MCF 10A (cell line): ENCODE data around the gene CREBRF. TPM values are rescaled to one million over a fixed set of nuclear protein-coding genes. Genes with fewer than 3 reads are reported as not detected.
"Not testable (repeated sequence)": the region's sequence is repeated elsewhere in the genome, so short reads cannot be mapped to it uniquely, and the experiment has no call there.

Source experiments
- BruUV-seq: library from RNA; stranded (reverse); fragments of 400-500 nt; replicated peaks from 2 replicates; lab custom pipeline; 2021; lab: Mats Ljungman, UMichigan
- CTCF ChIA-PET: fragments of 300-600 bp; sonication (Branson Sonifier 250); formaldehyde crosslinking; extraction: SDS; loops from one replicate; lab custom pipeline; 2021; ENCODE audit warnings: antibody characterized with exemption, inconsistent platforms; lab: Yijun Ruan, JAX
- POLR2A ChIA-PET: fragments of 300-600, 350-650 bp; sonication (Branson Sonifier 250); formaldehyde crosslinking; extraction: SDS; loops from one replicate; lab custom pipeline; 2020; ENCODE audit warnings: antibody characterized with exemption, inconsistent platforms; lab: Yijun Ruan, JAX
- DNase-seq: peaks from one replicate; pipeline ENCODE4 v3.0.0-alpha.2; 2018; ENCODE audit not compliant: unreplicated experiment
- H3K27ac Mint-ChIP-seq: one replicate; pipeline ENCODE4 v1.8.0; 2022; ENCODE audit warnings: mild to moderate bottlenecking, low read depth, mixed read lengths; ENCODE audit not compliant: unreplicated experiment
- H3K27me3 Mint-ChIP-seq: one replicate; pipeline ENCODE4 v1.8.0; 2022; ENCODE audit warnings: mixed read lengths; ENCODE audit not compliant: insufficient read depth, unreplicated experiment
- H3K36me3 Mint-ChIP-seq: one replicate; pipeline ENCODE4 v1.8.0; 2022; ENCODE audit warnings: mild to moderate bottlenecking, moderate library complexity, mixed read lengths; ENCODE audit not compliant: insufficient read depth, unreplicated experiment
- H3K4me1 Mint-ChIP-seq: one replicate; pipeline ENCODE4 v1.8.0; 2022; ENCODE audit warnings: mixed read lengths; ENCODE audit not compliant: insufficient read depth, unreplicated experiment
- H3K4me3 Mint-ChIP-seq: one replicate; pipeline ENCODE4 v1.8.0; 2022; ENCODE audit warnings: mild to moderate bottlenecking, moderate library complexity, mixed read lengths; ENCODE audit not compliant: unreplicated experiment
- H3K9me3 Mint-ChIP-seq: one replicate; pipeline ENCODE4 v1.8.0; 2022; ENCODE audit warnings: mixed read lengths; ENCODE audit not compliant: unreplicated experiment
- CTCF ChIP-seq: fragments of 200-600 bp; IDR thresholded peaks from one replicate; pipeline ENCODE4 v1.8.0; 2022; ENCODE audit warnings: antibody characterized with exemption, mild to moderate bottlenecking; ENCODE audit not compliant: unreplicated experiment
- intact Hi-C: fragments of 100-400 bp; cut with micrococcal nuclease; formaldehyde crosslinking; loops from 2 replicates; pipeline ENCODE4 v1.14.1; 2022
- total RNA-seq: library from RNA; stranded (reverse); gene quantifications from 2 replicates; pipeline ENCODE4 v1.2.3, GENCODE V29; 2022

Gene CREBRF
- total RNA-seq, 1 experiment from 2014 or later: 16.2 TPM

DNA sequence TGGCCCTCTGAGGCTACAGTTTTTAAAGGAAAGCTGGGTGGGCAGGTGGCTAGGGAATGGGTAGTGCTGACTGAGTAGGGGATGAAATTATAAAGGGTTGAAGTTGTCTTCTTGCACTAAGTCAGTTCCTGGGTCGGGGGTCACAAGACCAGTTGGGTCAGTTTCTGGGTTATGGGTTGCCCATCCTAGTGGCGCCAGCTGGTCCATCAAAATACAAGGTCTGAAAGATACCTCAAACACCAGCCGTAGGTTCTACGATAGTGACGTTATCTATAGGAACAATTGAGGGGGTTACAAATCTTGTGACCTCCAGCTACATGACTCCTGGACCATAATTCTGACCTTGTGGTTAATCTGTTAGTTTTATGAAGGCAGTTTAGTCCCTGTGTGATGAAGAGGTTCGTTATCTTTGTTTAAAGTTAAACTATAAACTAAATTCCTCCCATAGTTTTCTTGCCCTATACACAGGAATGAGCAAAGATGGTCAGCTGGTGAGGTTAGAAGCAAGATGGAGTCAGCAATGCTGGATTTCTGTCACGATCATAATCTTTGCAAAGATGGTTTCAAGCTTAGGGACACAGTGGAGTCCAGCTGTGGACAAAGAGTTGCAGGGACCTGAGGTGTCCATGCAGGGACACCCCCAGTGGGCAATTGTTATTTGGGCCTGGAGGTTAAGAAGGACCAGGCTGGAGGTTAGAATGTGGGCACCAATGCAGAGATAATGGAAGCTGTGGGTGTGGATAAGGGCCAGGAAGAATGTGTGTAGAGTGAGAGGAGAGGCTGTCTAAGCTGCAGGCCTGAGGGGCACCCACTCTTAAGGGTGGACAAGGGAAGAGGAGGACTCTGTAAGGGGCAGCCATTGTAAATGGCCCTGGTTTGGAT, 14.0 kb upstream of the CREBRF start:
- no peaks in the 10 kb centered on the region for H3K27me3 Mint-ChIP-seq
- H3K4me3 Mint-ChIP-seq: no peak overlapping the region
- TF ChIP-seq CTCF: no peak
- DNase-seq: no peak
- H3K27ac Mint-ChIP-seq: no peak overlapping the region
- ChIA-PET CTCF (interaction anchor here (0.8 to 1.5 kb wide), 5 partner anchors 9 to 98 kb away, joined by 4 to 5 read pairs (median 4); no protein-coding TSS in a partner anchor), POLR2A (interaction anchor here (0.6 to 2.2 kb wide), 5 partner anchors 15 to 208 kb away, joined by 3 to 12 read pairs (median 4); no protein-coding TSS in a partner anchor)
- H3K36me3 Mint-ChIP-seq: peaks cover 26% of the 10 kb centered on the region
- intact Hi-C loops: no loop called here
- H3K9me3 Mint-ChIP-seq: no peaks in the 10 kb centered on the region
- no peaks in the 10 kb centered on the region for H3K4me1 Mint-ChIP-seq
- no TSS peak for BruUV-seq

- Mint-ChIP-seq H3K4me3 (no peak overlapping the region), H3K9me3 (no peaks in the 10 kb centered on the region), H3K36me3 (peaks cover 20% of the 10 kb centered on the region), H3K4me1 (no peaks in the 10 kb centered on the region), H3K27ac (no peak overlapping the region), H3K27me3 (no peaks in the 10 kb centered on the region)
- intact Hi-C loops: no loop called here
- TF ChIP-seq CTCF: no peak
- CTCF ChIA-PET: interaction anchor here (0.6 to 1.5 kb wide), 6 partner anchors 9 to 98 kb away, joined by 4 to 5 read pairs (median 4); no protein-coding TSS in a partner anchor
- no TSS peak for BruUV-seq
- POLR2A ChIA-PET: interaction anchor here (1.2 to 2.2 kb wide), 3 partner anchors 14 to 59 kb away, joined by 4 to 12 read pairs (median 7); partner anchors contain the start of gene ATP6V0E1
- no peak for DNase-seq
Observed at GRCh38 chr5:173042763-173043107, 13.4 kb upstream of the CREBRF start.

- no peak for TF ChIP-seq CTCF
- H3K4me3 Mint-ChIP-seq: no peak overlapping the region
- no peaks in the 10 kb centered on the region for H3K36me3 Mint-ChIP-seq
- H3K9me3 Mint-ChIP-seq: no peaks in the 10 kb centered on the region
- no peaks in the 10 kb centered on the region for H3K27me3 Mint-ChIP-seq
- no peaks in the 10 kb centered on the region for H3K4me1 Mint-ChIP-seq
- intact Hi-C loops: no loop called here
- no peak for DNase-seq
- CTCF ChIA-PET: interaction anchor here (0.6 to 1.0 kb wide), 2 partner anchors 48 to 582 kb away, joined by 3 to 6 read pairs; no protein-coding TSS in a partner anchor
- POLR2A ChIA-PET: interaction anchor here (0.5 to 0.6 kb wide), 2 partner anchors 84 to 219 kb away, joined by 3 read pairs; no protein-coding TSS in a partner anchor
- H3K27ac Mint-ChIP-seq: no peak overlapping the region
- BruUV-seq: no TSS peak
Observed at GRCh38 chr5:173045474-173045873, 10.7 kb upstream of the CREBRF start.

DNA sequence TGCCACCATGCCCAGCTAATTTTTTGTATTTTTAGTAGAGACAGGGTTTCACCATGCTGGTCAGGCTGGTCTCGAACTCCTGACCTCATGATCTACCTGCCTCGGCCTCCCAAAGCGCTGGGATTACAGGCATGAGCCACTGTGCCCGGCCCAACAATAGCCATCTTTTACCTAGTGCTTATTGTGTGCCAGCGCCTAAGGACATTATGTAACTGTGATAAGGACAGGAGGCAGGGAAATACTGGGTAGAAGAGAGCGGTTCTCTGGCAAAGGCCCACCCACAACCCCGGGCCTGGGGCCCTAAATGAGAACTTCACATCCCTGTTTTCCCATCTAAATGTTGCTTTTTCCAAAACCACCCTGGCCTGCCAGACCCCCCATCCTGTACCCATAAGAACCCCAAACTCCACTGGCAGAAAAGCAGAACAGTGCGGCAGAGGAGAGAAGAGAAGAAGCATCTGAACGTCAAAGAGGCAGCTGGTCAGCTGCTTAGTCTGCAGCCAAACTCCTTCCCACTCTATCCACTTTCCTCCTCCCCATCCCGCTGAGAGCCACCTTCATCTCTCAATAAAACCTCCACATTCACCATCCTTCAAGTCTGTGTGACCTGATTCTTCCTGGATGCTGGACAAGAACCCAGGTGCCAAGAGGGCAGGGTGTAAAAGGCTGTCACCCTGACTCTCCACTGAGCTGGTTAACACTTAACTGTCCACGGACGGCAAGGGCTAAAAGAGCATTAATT, 8.9 kb upstream of the CREBRF start:
- CTCF ChIA-PET: interaction anchor here (0.5 to 0.9 kb wide), 2 partner anchors 12 to 34 kb away, joined by 3 to 4 read pairs; no protein-coding TSS in a partner anchor
- DNase-seq, intact Hi-C loops, BruUV-seq, H3K4me1 Mint-ChIP-seq, H3K4me3 Mint-ChIP-seq, H3K27ac Mint-ChIP-seq, H3K27me3 Mint-ChIP-seq, H3K36me3 Mint-ChIP-seq, H3K9me3 Mint-ChIP-seq, POLR2A ChIA-PET: not testable (repeated sequence)
